ENCODE results near the gene HOXA7. TPM values are rescaled to one million over a fixed set of nuclear protein-coding genes. Genes with fewer than 3 reads are reported as not detected.

The HOXA7 gene
- total RNA-seq, 1 donor, result 0.10 TPM

DNA sequence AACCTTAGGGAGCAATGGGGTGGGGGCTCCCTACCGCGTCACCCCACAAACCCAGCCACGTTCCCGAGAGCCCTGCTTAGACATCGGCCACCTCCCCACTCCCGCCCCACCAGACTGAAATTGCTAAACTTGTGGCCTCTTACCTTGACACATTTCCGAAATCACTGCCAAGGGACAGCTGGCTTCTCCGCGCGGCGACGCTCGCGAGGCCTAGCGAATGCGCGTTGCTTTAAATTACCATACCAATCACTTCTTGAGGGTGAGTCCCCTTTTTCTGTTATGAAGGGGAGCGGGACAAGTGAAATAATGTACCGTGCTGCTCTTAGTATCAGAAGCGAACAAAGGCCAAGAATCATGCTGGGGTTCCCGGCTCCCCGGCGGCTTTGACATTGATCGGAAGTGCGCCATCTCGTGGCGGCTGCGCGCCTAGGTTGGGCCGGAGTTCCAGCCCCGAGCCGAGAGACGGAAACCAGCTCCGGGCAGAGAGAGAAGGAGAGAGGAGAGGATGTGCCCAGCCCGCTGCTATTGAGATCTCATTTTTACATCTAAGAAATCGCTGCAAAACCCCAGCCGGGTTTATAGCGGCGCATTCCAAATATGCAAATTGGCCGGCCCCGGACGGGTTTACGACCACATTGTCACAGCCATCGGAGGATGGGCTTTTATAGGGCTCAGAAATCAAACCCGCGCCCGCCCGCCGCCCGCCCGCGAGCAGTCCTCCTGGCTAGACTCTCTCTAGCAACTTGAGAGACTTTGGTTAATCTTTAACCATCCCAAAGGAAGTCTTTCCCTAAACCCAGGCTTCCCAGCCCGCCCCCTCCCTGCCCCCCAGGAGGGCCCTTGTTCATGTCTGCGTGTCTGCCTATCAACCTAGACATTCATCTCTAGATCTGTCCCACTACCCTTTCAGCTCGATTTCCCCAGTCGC lies 23.3 kb upstream of the HOXA7 start:
- no peak overlapping the region for H3K4me3 ChIP-seq (ENCODE audit: low read length)
- H3K27me3 ChIP-seq (ENCODE audit: insufficient read depth, low read length), result peaks cover 92% of the 10 kb centered on the region
- no peaks in the 10 kb centered on the region for H3K9me3 ChIP-seq (ENCODE audit: low read depth, low read length)
- H3K4me1 ChIP-seq (ENCODE audit: insufficient read depth, low read length), result peaks cover 25% of the 10 kb centered on the region

GRCh38 chr7:27179030-27179429 lies 22.6 kb upstream of the HOXA7 start:
- Histone ChIP-seq H3K4me1 (ENCODE audit: insufficient read depth, low read length) (peaks cover 25% of the 10 kb centered on the region), H3K27me3 (ENCODE audit: insufficient read depth, low read length) (peaks cover 94% of the 10 kb centered on the region), H3K9me3 (ENCODE audit: low read depth, low read length) (no peaks in the 10 kb centered on the region), H3K4me3 (ENCODE audit: low read length) (no peak overlapping the region)

DNA sequence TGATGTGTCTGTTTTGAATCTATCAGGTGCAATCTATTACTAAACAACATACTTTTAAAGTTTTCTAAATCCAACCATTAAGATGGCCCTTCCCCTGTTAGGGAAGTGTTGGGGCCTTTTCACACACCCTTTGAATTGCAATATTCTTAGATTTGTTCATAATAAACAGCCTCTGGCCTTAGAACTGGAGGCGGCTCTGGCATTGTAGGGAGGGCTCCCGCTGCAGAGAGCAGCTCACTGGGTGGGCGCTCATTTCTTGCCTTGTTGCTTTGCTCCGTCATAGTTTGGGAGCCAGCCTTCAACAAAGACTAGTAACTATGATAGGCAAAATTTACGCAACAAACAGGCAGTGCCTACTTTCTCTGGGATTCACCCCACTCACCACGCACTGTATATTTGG lies 21.9 kb upstream of the HOXA7 start:
- H3K4me1 ChIP-seq (ENCODE audit: insufficient read depth, low read length), result peaks cover 25% of the 10 kb centered on the region
- peaks cover 91% of the 10 kb centered on the region for H3K27me3 ChIP-seq (ENCODE audit: insufficient read depth, low read length)
- no peak overlapping the region for H3K4me3 ChIP-seq (ENCODE audit: low read length)
- no peaks in the 10 kb centered on the region for H3K9me3 ChIP-seq (ENCODE audit: low read depth, low read length)

- Histone ChIP-seq H3K4me1 (ENCODE audit: insufficient read depth, low read length) (peaks cover 27% of the 10 kb centered on the region), H3K27me3 (ENCODE audit: insufficient read depth, low read length) (peaks cover 91% of the 10 kb centered on the region), H3K4me3 (ENCODE audit: low read length) (no peak overlapping the region), H3K9me3 (ENCODE audit: low read depth, low read length) (no peaks in the 10 kb centered on the region)
Observed at GRCh38 chr7:27177795-27178320, 21.4 kb upstream of the HOXA7 start.

DNA sequence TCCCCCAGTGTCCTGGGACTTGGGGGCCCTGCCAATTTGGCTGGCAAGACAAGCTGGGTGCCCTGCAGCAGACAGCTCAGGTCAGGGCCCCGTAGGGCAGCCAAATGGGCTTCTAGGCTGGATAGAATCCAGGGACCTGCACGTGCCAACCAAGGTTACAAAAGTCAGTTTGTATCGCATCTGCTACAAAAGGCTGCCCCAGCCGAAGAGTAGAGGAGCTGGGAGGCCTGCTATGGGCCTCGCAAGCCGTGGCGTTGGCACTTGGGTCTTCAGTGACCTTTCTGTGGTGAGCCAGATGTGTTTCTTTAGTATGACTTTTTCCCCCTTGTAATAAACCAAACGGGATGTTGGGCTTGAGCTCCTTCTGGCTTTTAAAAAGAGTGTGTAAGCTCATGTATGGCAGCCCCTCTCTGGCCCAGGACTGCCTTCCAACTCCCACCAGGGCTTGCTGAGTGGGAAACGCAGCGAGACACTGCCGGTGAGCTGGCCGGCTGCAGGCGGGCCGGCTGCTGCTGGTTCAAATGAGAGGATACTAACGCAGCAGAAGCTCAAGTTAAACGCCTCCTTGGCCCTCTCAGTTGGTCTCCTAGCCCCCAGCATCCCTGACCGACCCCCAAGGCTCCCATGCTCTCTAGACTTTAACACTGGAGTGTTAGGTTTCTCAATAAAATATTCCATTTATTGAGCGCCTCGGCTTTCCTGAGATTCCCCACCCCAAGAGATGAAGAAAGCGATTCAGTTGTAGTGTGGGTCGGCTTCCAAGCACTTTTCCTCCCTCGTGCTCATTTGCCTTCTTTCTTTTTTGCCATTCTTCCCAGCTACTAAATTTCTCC lies 20.7 kb upstream of the HOXA7 start:
- H3K4me3 ChIP-seq (ENCODE audit: low read length), result no peak overlapping the region
- H3K27me3 ChIP-seq (ENCODE audit: insufficient read depth, low read length), result peaks cover 91% of the 10 kb centered on the region
- H3K4me1 ChIP-seq (ENCODE audit: insufficient read depth, low read length), result peaks cover 34% of the 10 kb centered on the region
- no peaks in the 10 kb centered on the region for H3K9me3 ChIP-seq (ENCODE audit: low read depth, low read length)

- H3K4me1 ChIP-seq (ENCODE audit: insufficient read depth, low read length), result peaks cover 41% of the 10 kb centered on the region
- no peak overlapping the region for H3K4me3 ChIP-seq (ENCODE audit: low read length)
- no peaks in the 10 kb centered on the region for H3K9me3 ChIP-seq (ENCODE audit: low read depth, low read length)
- H3K27me3 ChIP-seq (ENCODE audit: insufficient read depth, low read length), result peaks cover 91% of the 10 kb centered on the region
Observed at GRCh38 chr7:27176524-27176845, 20.0 kb upstream of the HOXA7 start.

GRCh38 chr7:27175626-27176523 lies 19.4 kb upstream of the HOXA7 start:
- no peaks in the 10 kb centered on the region for H3K9me3 ChIP-seq (ENCODE audit: low read depth, low read length)
- H3K4me3 ChIP-seq (ENCODE audit: low read length), result no peak overlapping the region
- H3K4me1 ChIP-seq (ENCODE audit: insufficient read depth, low read length), result peaks cover 43% of the 10 kb centered on the region
- peaks cover 92% of the 10 kb centered on the region for H3K27me3 ChIP-seq (ENCODE audit: insufficient read depth, low read length)

DNA sequence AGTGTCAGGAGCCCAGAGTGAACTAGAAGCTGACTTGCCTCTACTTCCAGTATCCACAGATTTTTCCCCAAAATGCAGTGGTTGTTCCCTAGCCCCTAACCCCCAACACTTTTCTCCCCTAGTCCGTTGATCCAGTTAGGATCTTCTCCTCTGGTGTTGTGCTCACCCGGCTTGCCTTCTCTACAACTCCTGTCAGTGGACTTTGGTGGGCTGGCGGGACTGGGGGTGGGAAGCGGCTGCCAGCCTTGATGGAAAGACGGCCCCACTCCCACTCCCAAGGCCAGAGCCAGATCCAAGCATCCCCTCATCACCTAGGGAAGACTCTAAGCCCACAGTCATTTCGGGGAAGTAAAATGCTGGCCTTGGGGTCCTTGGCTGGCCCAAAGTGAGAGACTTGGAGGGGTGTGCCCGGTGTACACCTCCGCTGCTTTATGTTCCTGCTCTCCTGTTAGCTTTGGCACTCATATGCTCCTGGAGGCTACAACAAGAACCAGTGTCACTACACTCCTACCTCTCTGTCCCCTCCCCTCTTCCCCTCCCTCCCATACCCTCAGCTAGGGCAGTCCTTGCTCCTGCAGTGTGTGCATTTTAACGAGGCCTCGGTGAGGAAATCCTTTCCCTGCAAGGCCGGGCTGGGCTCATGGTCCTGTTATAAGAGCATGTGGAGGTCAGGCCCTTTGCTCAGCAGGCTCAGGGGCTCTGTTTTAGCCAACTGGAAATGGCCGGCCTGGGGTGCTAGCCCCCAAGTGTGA lies 18.6 kb upstream of the HOXA7 start:
- Histone ChIP-seq H3K4me1 (ENCODE audit: insufficient read depth, low read length) (peaks cover 46% of the 10 kb centered on the region), H3K9me3 (ENCODE audit: low read depth, low read length) (no peaks in the 10 kb centered on the region), H3K4me3 (ENCODE audit: low read length) (no peak overlapping the region), H3K27me3 (ENCODE audit: insufficient read depth, low read length) (peaks cover 92% of the 10 kb centered on the region)

GRCh38 chr7:27173956-27174873 lies 17.7 kb upstream of the HOXA7 start, which contains the start of gene HOXA10:
TSS of gene HOXA10 (minus strand) at chr7:27174320. CDS start at chr7:27174306, 14 bp downstream.
- H3K4me1 ChIP-seq (ENCODE audit: insufficient read depth, low read length), result peaks cover 44% of the 10 kb centered on the region
- H3K4me3 ChIP-seq (ENCODE audit: low read length), result peak within 1 kb of the TSS; percentile 13
- H3K27me3 ChIP-seq (ENCODE audit: insufficient read depth, low read length), result peaks cover 90% of the 10 kb centered on the region
- H3K9me3 ChIP-seq (ENCODE audit: low read depth, low read length), result no peaks in the 10 kb centered on the region

DNA sequence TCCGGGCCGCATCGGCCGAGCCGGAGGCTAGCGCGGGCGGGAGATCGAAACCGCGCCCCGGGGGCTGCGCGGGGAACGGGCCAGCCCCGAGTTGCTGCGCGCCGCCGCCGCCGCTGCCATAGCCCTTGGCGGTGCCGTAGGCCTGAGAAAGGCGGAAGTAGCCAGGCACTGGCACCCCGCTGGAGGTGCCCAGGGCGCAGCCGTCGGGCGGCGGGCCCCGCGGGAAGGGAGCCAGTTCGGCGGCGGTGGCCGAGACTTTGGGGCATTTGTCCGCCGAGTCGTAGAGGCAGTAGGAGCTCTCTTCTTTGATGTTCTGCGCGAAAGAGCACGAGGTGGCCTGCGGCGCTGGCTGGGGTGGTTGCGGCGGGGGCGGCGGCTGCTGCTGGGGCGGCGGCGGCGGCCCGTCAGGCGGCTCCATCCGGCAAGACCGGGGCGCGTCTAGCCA lies 17.1 kb upstream of the HOXA7 start:
- peaks cover 90% of the 10 kb centered on the region for H3K27me3 ChIP-seq (ENCODE audit: insufficient read depth, low read length)
- H3K9me3 ChIP-seq (ENCODE audit: low read depth, low read length), result no peaks in the 10 kb centered on the region
- peaks cover 51% of the 10 kb centered on the region for H3K4me1 ChIP-seq (ENCODE audit: insufficient read depth, low read length)
- peak overlapping the region; percentile 13 for H3K4me3 ChIP-seq (ENCODE audit: low read length)

GRCh38 chr7:27172823-27173510 lies 16.5 kb upstream of the HOXA7 start:
- Histone ChIP-seq H3K4me1 (ENCODE audit: insufficient read depth, low read length) (peaks cover 51% of the 10 kb centered on the region), H3K9me3 (ENCODE audit: low read depth, low read length) (no peaks in the 10 kb centered on the region), H3K4me3 (ENCODE audit: low read length) (peak overlapping the region; percentile 13), H3K27me3 (ENCODE audit: insufficient read depth, low read length) (peaks cover 90% of the 10 kb centered on the region)

- Histone ChIP-seq H3K4me1 (ENCODE audit: insufficient read depth, low read length) (peaks cover 52% of the 10 kb centered on the region), H3K9me3 (ENCODE audit: low read depth, low read length) (no peaks in the 10 kb centered on the region), H3K27me3 (ENCODE audit: insufficient read depth, low read length) (peaks cover 94% of the 10 kb centered on the region), H3K4me3 (ENCODE audit: low read length) (no peak overlapping the region)
Observed at GRCh38 chr7:27172315-27172774, 15.9 kb upstream of the HOXA7 start.
